Liver (tissue), 9 donors: ENCODE measurements around the gene C2orf80. TPM values are rescaled to one million over a fixed set of nuclear protein-coding genes. Genes with fewer than 3 reads are reported as not detected.

ENCODE experiments used
- DNase-seq: peaks from one replicate; pipeline ENCODE4 v3.0.0-alpha.2; 2017; ENCODE audit warnings: low spot score
- H3K27ac ChIP-seq, 2 donors: one replicate each; pipeline ENCODE4 v1.7.0; 2013; ENCODE audit warnings: inconsistent platforms in 2 of 2, low read length in 2 of 2, control low read depth in 1 of 2, low read depth in 1 of 2, mild to moderate bottlenecking in 1 of 2
- H3K27me3 ChIP-seq, 4 donors: one replicate each; pipeline versions ENCODE4 v1.6.1 to v1.7.0; 2013; ENCODE audit warnings: low read length in 3 of 4, inconsistent platforms in 1 of 4, mild to moderate bottlenecking in 1 of 4, moderate library complexity in 1 of 4; ENCODE audit not compliant: control insufficient read depth in 4 of 4, insufficient read depth in 4 of 4
- H3K36me3 ChIP-seq, 4 donors: one replicate each; pipeline versions ENCODE4 v1.6.1 to v1.7.0; 2013; ENCODE audit warnings: low read length in 3 of 4, mild to moderate bottlenecking in 3 of 4, low read depth in 1 of 4, moderate library complexity in 1 of 4; ENCODE audit not compliant: control insufficient read depth in 4 of 4, insufficient read depth in 3 of 4
- H3K4me1 ChIP-seq, 4 donors: one replicate each; pipeline versions ENCODE4 v1.6.1 to v1.7.0; 2013; ENCODE audit warnings: low read length in 3 of 4, mild to moderate bottlenecking in 3 of 4, moderate library complexity in 1 of 4; ENCODE audit not compliant: control insufficient read depth in 4 of 4, insufficient read depth in 4 of 4
- H3K4me3 ChIP-seq, 3 donors: one replicate each; pipeline versions ENCODE4 v1.6.1 to v1.7.0; 2013; ENCODE audit warnings: low read length in 3 of 3, control low read depth in 1 of 3, low read depth in 1 of 3, mild to moderate bottlenecking in 1 of 3
- H3K9ac ChIP-seq, 2 donors: one replicate each; pipeline ENCODE4 v1.7.0; 2013; ENCODE audit warnings: low read length in 2 of 2, mild to moderate bottlenecking in 2 of 2, moderate library complexity in 2 of 2, control low read depth in 1 of 2, low read depth in 1 of 2
- H3K9me3 ChIP-seq, 4 donors: one replicate each; pipeline versions ENCODE4 v1.6.1 to v1.7.0; 2013; ENCODE audit warnings: low read length in 3 of 4; ENCODE audit not compliant: control insufficient read depth in 4 of 4
- ATF3 ChIP-seq: IDR thresholded peaks from 2 replicates; pipeline ENCODE4 v1.6.1; 2016; ENCODE audit warnings: antibody characterized with exemption
- CTCF ChIP-seq: fragments of 150-350 bp; IDR thresholded peaks from 2 replicates; pipeline ENCODE4 v1.5.1; 2017; ENCODE audit warnings: improper control_type of control experiment, low read depth, low read length; ENCODE audit not compliant: missing input control
- FOXA2 ChIP-seq: IDR thresholded peaks from 2 replicates; pipeline ENCODE4 v1.6.1; 2016; ENCODE audit warnings: antibody characterized with exemption
- GABPA ChIP-seq, 2 donors: IDR thresholded peaks in 1 of 2; conservative IDR thresholded peaks in 1 of 2; 2 replicates each; pipeline ENCODE4 v1.6.1; 2016; ENCODE audit warnings: antibody characterized with exemption in 2 of 2, mild to moderate bottlenecking in 1 of 2, moderate library complexity in 1 of 2
- HNF4A ChIP-seq, 2 donors: conservative IDR thresholded peaks; 2 replicates each; pipeline ENCODE4 v1.6.1; 2016; ENCODE audit warnings: antibody characterized with exemption in 2 of 2, mild to moderate bottlenecking in 2 of 2
- HNF4G ChIP-seq: IDR thresholded peaks from 2 replicates; pipeline ENCODE4 v1.6.1; 2016; ENCODE audit warnings: antibody characterized with exemption
- MAX ChIP-seq: IDR thresholded peaks from 2 replicates; pipeline ENCODE4 v1.6.1; 2016; ENCODE audit warnings: antibody characterized with exemption
- NR2F2 ChIP-seq: IDR thresholded peaks from 2 replicates; pipeline ENCODE4 v1.6.1; 2016; ENCODE audit warnings: antibody characterized with exemption
- RAD21 ChIP-seq, 2 donors: IDR thresholded peaks; 2 replicates each; pipeline ENCODE4 v1.6.1; 2016; ENCODE audit warnings: antibody characterized with exemption in 2 of 2, mild to moderate bottlenecking in 2 of 2
- REST ChIP-seq: IDR thresholded peaks from 2 replicates; pipeline ENCODE4 v1.6.1; 2016; ENCODE audit warnings: antibody characterized with exemption, mild to moderate bottlenecking
- RXRA ChIP-seq, 2 donors: IDR thresholded peaks; 2 replicates each; pipeline ENCODE4 v1.6.1; 2017 to 2018; ENCODE audit warnings: antibody characterized with exemption in 2 of 2, mild to moderate bottlenecking in 1 of 2
- SP1 ChIP-seq: IDR thresholded peaks from 2 replicates; pipeline ENCODE4 v1.6.1; 2018; ENCODE audit warnings: antibody characterized with exemption, mild to moderate bottlenecking
- TAF1 ChIP-seq: conservative IDR thresholded peaks from 2 replicates; pipeline ENCODE4 v1.6.1; 2016; ENCODE audit warnings: antibody characterized with exemption, mild to moderate bottlenecking
- YY1 ChIP-seq: IDR thresholded peaks from 2 replicates; pipeline ENCODE4 v1.6.1; 2016; ENCODE audit warnings: antibody characterized with exemption, mild to moderate bottlenecking
- ZBTB33 ChIP-seq: IDR thresholded peaks from 2 replicates; pipeline ENCODE4 v1.6.1; 2016; ENCODE audit warnings: antibody characterized with exemption
- WGBS: extraction: QIAGEN DNeasy Blood & Tissue Kit; methylation state at CpG from one replicate; pipeline ENCODE4 v1.1.7; 2013; 5-methylcytosine and 5-hydroxymethylcytosine counted together
- polyA plus RNA-seq, 2 donors: library from polyadenylated mRNA; stranded (reverse) in 1 of 2; unstranded in 1 of 2; fragments of 200-250 nt in 1 of 2; fragments of >200 nt in 1 of 2; fragmentation: Nextera tagmentation in 1 of 2; extraction: Ambion mirVana in 1 of 2; gene quantifications; one replicate each; pipeline versions ENCODE4 v1.2.1 to v1.2.3, GENCODE V29; 2013 to 2015
- total RNA-seq, 2 donors: library from RNA; depleted of rRNA; stranded (reverse); fragments of >200 nt; gene quantifications; one replicate each; pipeline ENCODE4 v1.2.3, GENCODE V29; 2014
- donor health status: healthy.
- donor health status: healthy.
- donor health status: healthy.
- donor health status: healthy.
- donor health status: healthy.

C2orf80 gene
- total and polyA plus RNA-seq, 4 donors: not detected

DNA sequence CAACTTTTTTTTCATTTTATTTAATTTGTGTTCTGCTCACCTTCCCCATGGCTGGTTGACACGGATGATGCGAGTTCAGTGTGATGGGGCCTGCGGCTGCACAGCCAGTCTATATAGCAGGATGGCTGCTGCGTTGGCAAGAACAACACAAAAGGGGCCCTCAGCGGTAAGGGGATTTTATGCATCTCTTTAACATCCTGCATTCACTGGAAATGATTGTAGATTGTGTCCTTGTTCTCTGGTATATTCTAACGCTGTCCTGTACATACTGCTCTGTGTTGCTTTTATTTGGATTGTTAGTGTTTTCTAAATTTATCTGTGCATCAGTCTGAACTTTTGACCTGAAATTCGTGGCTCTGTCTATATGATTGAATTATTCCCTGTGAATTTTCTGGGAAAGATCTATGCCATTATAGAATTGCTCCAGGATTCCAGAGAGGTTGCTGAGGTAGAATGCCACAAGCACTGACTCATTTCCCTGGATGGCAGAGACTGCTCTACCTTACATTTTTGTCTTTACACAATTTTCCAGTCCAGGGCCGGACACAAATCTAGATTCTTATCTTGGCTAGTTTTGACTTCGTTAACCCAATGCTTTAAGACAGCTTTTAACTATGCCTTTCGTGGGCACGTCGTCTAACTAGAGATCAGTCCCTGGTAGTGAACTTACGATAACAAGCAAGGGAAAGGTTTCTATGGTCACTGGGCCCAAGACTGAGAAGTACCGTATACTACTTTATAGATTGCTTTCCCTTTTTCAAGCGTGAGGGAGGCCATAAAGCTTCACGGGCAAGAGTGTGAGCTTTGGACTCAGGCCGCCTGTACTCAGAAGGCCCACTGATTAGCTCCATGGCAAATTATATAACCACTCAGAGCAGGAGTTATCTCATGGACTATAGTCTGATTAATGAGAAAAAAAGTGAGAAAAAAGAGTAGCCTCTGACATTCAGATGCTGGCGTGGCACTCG is 59.8 kb downstream of the C2orf80 start, which contains the start of gene CRYGC:
CRYGC (minus strand) TSS at position 85 of the 968 bp plus-strand sequence; CDS start at position 49, 36 bp downstream.
- Histone ChIP-seq H3K27ac (no peak within 1 kb of the TSS), H3K4me3 (no peak within 1 kb of the TSS), H3K27me3 (no peaks in the 10 kb centered on the region), H3K4me1 (no peaks in the 10 kb centered on the region), H3K9me3 (no peaks in the 10 kb centered on the region), H3K36me3 (no peaks in the 10 kb centered on the region), H3K9ac (no peak within 1 kb of the TSS)
- no peak for TF ChIP-seq YY1
- TF ChIP-seq HNF4G: no peak
- TF ChIP-seq TAF1: no peak
- peak; percentile 18 to 34 for TF ChIP-seq HNF4A (conservative IDR thresholded peaks at IDR 0.05)
- TF ChIP-seq MAX: no peak
- no peak for TF ChIP-seq SP1
- no peak for TF ChIP-seq RAD21 (IDR thresholded peaks at IDR 0.05)
- no peak for TF ChIP-seq RXRA (IDR thresholded peaks at IDR 0.05)
- 69% methylated on average over 19 of the region's 19 CpGs for WGBS
- no peak for DNase-seq

GRCh38 chr2:208128136-208128535 is 61.7 kb downstream of the C2orf80 start:
- peaks cover 0 to 3% (median 0%) of the 10 kb centered on the region in 4 donors for H3K27me3 ChIP-seq
- H3K9me3 ChIP-seq: no peaks in the 10 kb centered on the region
- 95% methylated on average over 12 of the region's 12 CpGs for WGBS
- no peak for TF ChIP-seq ZBTB33
- no peak for TF ChIP-seq RAD21 (IDR thresholded peaks at IDR 0.05)
- no peak for TF ChIP-seq HNF4G
- no peak for TF ChIP-seq GABPA (IDR thresholded peaks at IDR 0.05 in 1 of 2, conservative IDR thresholded peaks at IDR 0.05 in 1 of 2)
- TF ChIP-seq SP1: no peak
- TF ChIP-seq YY1: no peak
- no peak for TF ChIP-seq ATF3
- peaks cover 0 to 4% (median 0%) of the 10 kb centered on the region in 4 donors for H3K4me1 ChIP-seq
- H3K4me3 ChIP-seq: no peak overlapping the region
- no peak for DNase-seq
- H3K9ac ChIP-seq: no peak overlapping the region
- H3K27ac ChIP-seq: no peak overlapping the region
- no peaks in the 10 kb centered on the region for H3K36me3 ChIP-seq

DNA sequence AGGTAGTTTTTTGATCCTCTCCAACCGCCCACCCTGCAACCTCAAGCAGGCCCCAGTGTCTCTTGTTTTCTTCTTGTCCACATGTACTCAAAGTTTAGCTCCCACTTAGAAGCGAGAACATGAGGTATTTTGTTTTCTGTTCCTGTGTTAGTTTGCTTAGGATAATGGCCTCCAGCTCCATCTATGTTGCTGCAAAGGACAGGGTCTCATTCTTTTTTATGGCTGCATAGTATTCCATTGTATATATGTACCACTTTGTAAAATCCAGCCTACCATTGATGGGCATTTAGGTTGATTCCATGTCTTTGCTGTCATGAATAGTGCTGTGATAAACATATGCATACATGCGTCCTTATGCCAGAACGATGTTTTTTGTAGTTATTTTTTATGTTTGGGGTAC is 62.7 kb downstream of the C2orf80 start:
- H3K36me3 ChIP-seq: no peaks in the 10 kb centered on the region
- no peaks in the 10 kb centered on the region for H3K9me3 ChIP-seq
- DNase-seq: no peak
- no peak overlapping the region for H3K27ac ChIP-seq
- peaks cover 0 to 3% (median 0%) of the 10 kb centered on the region in 4 donors for H3K27me3 ChIP-seq
- 96% methylated on average over 4 of the region's 4 CpGs for WGBS
- TF ChIP-seq SP1 (no peak), RAD21 (IDR thresholded peaks at IDR 0.05) (no peak), MAX (no peak), HNF4G (no peak), FOXA2 (no peak), HNF4A (conservative IDR thresholded peaks at IDR 0.05) (no peak), ATF3 (no peak), RXRA (IDR thresholded peaks at IDR 0.05) (no peak), NR2F2 (no peak), TAF1 (no peak), GABPA (IDR thresholded peaks at IDR 0.05 in 1 of 2, conservative IDR thresholded peaks at IDR 0.05 in 1 of 2) (no peak), YY1 (no peak), CTCF (no peak), REST (no peak)
- H3K9ac ChIP-seq: no peak overlapping the region
- H3K4me3 ChIP-seq: no peak overlapping the region
- H3K4me1 ChIP-seq: peaks cover 0 to 4% (median 0%) of the 10 kb centered on the region in 4 donors
